ENCODE data around the gene OPN1LW. TPM values are rescaled to one million over a fixed set of nuclear protein-coding genes. Genes with fewer than 3 reads are reported as not detected.
"Not testable (repeated sequence)": the region's sequence is repeated elsewhere in the genome, so short reads cannot be mapped to it uniquely, and the experiment has no call there.

The OPN1LW gene
- total RNA-seq (2021; fragmentation: NEBNext Ultra II Directional; extraction: Animal tissue kit (Norgen Biotek cat#: 25700)) (not detected in 2 replicates), polyA plus RNA-seq (2011; rRNA removed) (not detected in 2 replicates), polyA minus RNA-seq (2011; rRNA and poly(A)+ RNA removed) (not detected in 2 replicates)
- polyA plus RNA-seq (2011; cell fraction: cytosol; rRNA removed): not detected
- polyA plus RNA-seq (2011; cell fraction: nucleus; rRNA removed): not detected
- polyA plus RNA-seq (2012, experiment 1 of 2): not detected in 4 replicates
- polyA plus RNA-seq (2012, experiment 2 of 2): not detected
- not detected for polyA plus RNA-seq (2013, experiment 1 of 2)
- polyA plus RNA-seq (2013, experiment 2 of 2): not detected
- polyA minus RNA-seq (2011; cell fraction: cytosol; rRNA and poly(A)+ RNA removed): not detected
- polyA minus RNA-seq (2011; cell fraction: nucleus; rRNA and poly(A)+ RNA removed): not detected
- long read RNA-seq, experiment 1: 0 reads
- long read RNA-seq, experiment 2: 0 reads

DNA sequence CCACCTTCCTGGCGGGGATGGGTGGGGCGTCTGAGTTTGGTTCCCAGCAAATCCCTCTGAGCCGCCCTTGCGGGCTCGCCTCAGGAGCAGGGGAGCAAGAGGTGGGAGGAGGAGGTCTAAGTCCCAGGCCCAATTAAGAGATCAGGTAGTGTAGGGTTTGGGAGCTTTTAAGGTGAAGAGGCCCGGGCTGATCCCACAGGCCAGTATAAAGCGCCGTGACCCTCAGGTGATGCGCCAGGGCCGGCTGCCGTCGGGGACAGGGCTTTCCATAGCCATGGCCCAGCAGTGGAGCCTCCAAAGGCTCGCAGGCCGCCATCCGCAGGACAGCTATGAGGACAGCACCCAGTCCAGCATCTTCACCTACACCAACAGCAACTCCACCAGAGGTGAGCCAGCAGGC is at the start of gene OPN1LW:
Gene OPN1LW, plus strand, starts transcription at position 234 of the 400 bp plus-strand sequence. Its CDS starts 41 bp downstream, at position 275.
- H3K27ac ChIP-seq (ENCODE audit: low read depth, low read length); H3K4ac ChIP-seq (replicated peaks; ENCODE audit: insufficient read length, low read depth, low read length); CTCF ChIA-PET (ENCODE audit: partially characterized antibody); H3K56ac ChIP-seq (replicated peaks; ENCODE audit: insufficient read length, low read depth, low read length); H3K4me2 ChIP-seq (ENCODE audit: insufficient read depth in 1 of 2, low read depth in 2 of 2, low read length in 2 of 2); H4K91ac ChIP-seq (replicated peaks; ENCODE audit: insufficient read length, low read length); H2BK5ac ChIP-seq (ENCODE audit: low read depth, low read length); H2AK5ac ChIP-seq (ENCODE audit: low read depth, low read length); H3K9me3 ChIP-seq (ENCODE audit: insufficient read depth in 2 of 2, low read depth in 1 of 2, low read length in 1 of 2); H3K18ac ChIP-seq (ENCODE audit: extremely low read depth, low read length); H2BK20ac ChIP-seq (ENCODE audit: low read length); H4K20me1 ChIP-seq (replicated peaks in 1 of 2; ENCODE audit: control insufficient read depth in 1 of 2, insufficient read depth in 2 of 2, low read length in 2 of 2); H2BK120ac ChIP-seq (replicated peaks; ENCODE audit: low read depth, low read length); H2AFZ ChIP-seq (ENCODE audit: low read length); H3K79me2 ChIP-seq (ENCODE audit: control insufficient read depth in 1 of 2, insufficient read depth in 2 of 2, low read length in 2 of 2); H3K23me2 ChIP-seq (ENCODE audit: low read depth, low read length); H4K8ac ChIP-seq (ENCODE audit: extremely low read depth, insufficient read depth, low read length); H3K23ac ChIP-seq (ENCODE audit: insufficient read length); H4K5ac ChIP-seq (ENCODE audit: insufficient read length, low read depth, low read length); H3K14ac ChIP-seq (ENCODE audit: insufficient read length); H3K79me1 ChIP-seq (ENCODE audit: low read depth, low read length); POLR2A ChIA-PET (ENCODE audit: partially characterized antibody); H2BK12ac ChIP-seq (ENCODE audit: low read depth, low read length); H3K9ac ChIP-seq (replicated peaks in 1 of 4; ENCODE audit: extremely low read depth in 1 of 4, low read depth in 3 of 4, low read length in 3 of 4); FAIRE-seq; H3K27me3 ChIP-seq (replicated peaks in 1 of 4; ENCODE audit: control insufficient read depth in 3 of 4, extremely low read depth in 1 of 4, insufficient read depth in 3 of 4, low read length in 3 of 4); H3K4me3 ChIP-seq (ENCODE audit: extremely low read depth in 1 of 4, insufficient read depth in 2 of 4, low read depth in 3 of 4, low read length in 4 of 4); DNase-seq (ENCODE audit: low read depth in 1 of 2, low spot score in 2 of 2); H3K4me1 ChIP-seq (replicated peaks in 1 of 4; ENCODE audit: control insufficient read depth in 3 of 4, insufficient read depth in 4 of 4, low read length in 3 of 4); H2BK15ac ChIP-seq (ENCODE audit: low read length); H3K36me3 ChIP-seq (ENCODE audit: control insufficient read depth in 2 of 4, insufficient read depth in 4 of 4, low read length in 3 of 4): not testable (repeated sequence)
- WGBS, 2 experiments (ENCODE audit: extremely low coverage in 1 of 2, insufficient coverage in 1 of 2, insufficient read length in 1 of 2, insufficient replicate concordance in 2 of 2, low coverage in 1 of 2, low lambda C conversion rate in 2 of 2, missing lambda C conversion rate in 1 of 2): 90% methylated on average over 5 of the region's 15 CpGs; no CpG with 5 or more reads in 1 of the 2 experiments

All from H1 (cell line).